Nephron progenitor cell (in vitro differentiated cells): Measurements from ENCODE around the gene NTHL1.

ENCODE experiments used
- DNase-seq: peaks from one replicate; pipeline ENCODE4 v3.0.0; 2021
- H3K27ac Mint-ChIP-seq: 2 replicates; pipeline ENCODE4 v1.8.0; 2021; ENCODE audit warnings: mild to moderate bottlenecking, moderate library complexity, mixed read lengths
- H3K27me3 Mint-ChIP-seq: 2 replicates; pipeline ENCODE4 v1.8.0; 2021; ENCODE audit warnings: mild to moderate bottlenecking, low read depth, mixed read lengths; ENCODE audit not compliant: poor library complexity
- H3K36me3 Mint-ChIP-seq: 2 replicates; pipeline ENCODE4 v1.8.0; 2021; ENCODE audit warnings: low read depth, mixed read lengths
- H3K4me1 Mint-ChIP-seq: 2 replicates; pipeline ENCODE4 v1.8.0; 2021; ENCODE audit warnings: mixed read lengths
- H3K4me3 Mint-ChIP-seq: 2 replicates; pipeline ENCODE4 v1.8.0; 2021; ENCODE audit warnings: mild to moderate bottlenecking, moderate library complexity, mixed read lengths
- H3K9me3 Mint-ChIP-seq: 2 replicates; pipeline ENCODE4 v1.8.0; 2021; ENCODE audit warnings: mild to moderate bottlenecking, moderate library complexity, mixed read lengths
- CTCF ChIP-seq: fragments of 200-600 bp; sonication (generic); IDR thresholded peaks from 2 replicates; pipeline ENCODE4 v1.5.0; 2021; ENCODE audit warnings: antibody characterized with exemption

NTHL1 gene

GRCh38 chr16:2085669-2086068, 38.0 kb upstream of the NTHL1 start:
- Mint-ChIP-seq H3K36me3 (peaks cover 5% of the 10 kb centered on the region), H3K27me3 (no peaks in the 10 kb centered on the region), H3K4me3 (no peak overlapping the region), H3K9me3 (no peaks in the 10 kb centered on the region), H3K27ac (no peak overlapping the region), H3K4me1 (peaks cover 6% of the 10 kb centered on the region)
- no peak for TF ChIP-seq CTCF
- no peak for DNase-seq

- Mint-ChIP-seq H3K36me3 (peaks cover 5% of the 10 kb centered on the region), H3K4me3 (no peak overlapping the region), H3K4me1 (peaks cover 6% of the 10 kb centered on the region), H3K27me3 (no peaks in the 10 kb centered on the region), H3K27ac (no peak overlapping the region), H3K9me3 (no peaks in the 10 kb centered on the region)
- DNase-seq, result no peak
- TF ChIP-seq CTCF, result no peak
These were observed 37.4 kb upstream of the NTHL1 start for GRCh38 chr16:2084895-2085625.

- no peak for TF ChIP-seq CTCF
These were observed 36.5 kb upstream of the NTHL1 start for GRCh38 chr16:2083876-2084780.

GRCh38 chr16:2083409-2083808, 35.8 kb upstream of the NTHL1 start:
- no peak for TF ChIP-seq CTCF
- no peak for DNase-seq
- no peak overlapping the region for H3K27ac Mint-ChIP-seq
- no peaks in the 10 kb centered on the region for H3K9me3 Mint-ChIP-seq
- H3K27me3 Mint-ChIP-seq, result no peaks in the 10 kb centered on the region
- peaks cover 4% of the 10 kb centered on the region for H3K36me3 Mint-ChIP-seq
- H3K4me1 Mint-ChIP-seq, result peaks cover 6% of the 10 kb centered on the region
- H3K4me3 Mint-ChIP-seq, result no peak overlapping the region

More at GRCh38 chr16:2083876-2084780, 36.5 kb upstream of the NTHL1 start:
- no peaks in the 10 kb centered on the region for H3K9me3 Mint-ChIP-seq
- DNase-seq, result no peak
- no peak overlapping the region for H3K4me3 Mint-ChIP-seq
- H3K27ac Mint-ChIP-seq, result no peak overlapping the region
- peaks cover 3% of the 10 kb centered on the region for H3K36me3 Mint-ChIP-seq
- no peaks in the 10 kb centered on the region for H3K27me3 Mint-ChIP-seq
- peaks cover 6% of the 10 kb centered on the region for H3K4me1 Mint-ChIP-seq

- Mint-ChIP-seq H3K4me3 (no peak overlapping the region), H3K27ac (peak overlapping the region; percentile 45), H3K36me3 (peaks cover 4% of the 10 kb centered on the region), H3K4me1 (peaks cover 6% of the 10 kb centered on the region), H3K9me3 (no peaks in the 10 kb centered on the region), H3K27me3 (no peaks in the 10 kb centered on the region)
- no peak for DNase-seq
- TF ChIP-seq CTCF, result no peak
These were observed 35.3 kb upstream of the NTHL1 start for GRCh38 chr16:2082983-2083364.
